ENCODE data around the gene KLHL14. TPM values are rescaled to one million over a fixed set of nuclear protein-coding genes. Genes with fewer than 3 reads are reported as not detected.

KLHL14 gene
- polyA plus RNA-seq, 2 of the 4 experiments (the other 2 are of a cell fraction) = not detected

- H3K4me2 ChIP-seq = no peak overlapping the region
- 36% methylated on average over 3 of the region's 3 CpGs for WGBS (ENCODE audit: missing lambda C conversion rate)
- no peak overlapping the region for H3K4me3 ChIP-seq
- no peak for DNase-seq (ENCODE audit: low read depth in 1 of 2, low spot score in 1 of 2)
- no peaks in the 10 kb centered on the region for H3K9me3 ChIP-seq
- POLR2A ChIA-PET = no interaction called here
- FAIRE-seq = no peak
- H3K4me1 ChIP-seq = no peaks in the 10 kb centered on the region
- ATAC-seq = no peak
- CTCF ChIA-PET = no interaction called here
- no peak overlapping the region for H3K27ac ChIP-seq
- TF ChIP-seq POLR2AphosphoS2 (conservative IDR thresholded peaks at IDR 0.05; ENCODE audit: low read length) (no peak), EHMT2 (IDR thresholded peaks at IDR 0.05; ENCODE audit: low read depth) (no peak), REST (IDR thresholded peaks at IDR 0.05) (no peak), ATOH8 (CRISPR knock-in tag; IDR thresholded peaks at IDR 0.05; ENCODE audit: low read depth) (no peak), RFX5 (IDR thresholded peaks at IDR 0.05) (no peak), CHD2 (IDR thresholded peaks at IDR 0.05; ENCODE audit: low read length, partially characterized antibody) (no peak), GATA3 (IDR thresholded peaks at IDR 0.05; ENCODE audit: borderline replicate concordance) (no peak), RNF2 (IDR thresholded peaks at IDR 0.05; ENCODE audit: borderline replicate concordance, low read depth) (no peak), HMGXB4 (CRISPR knock-in tag; IDR thresholded peaks at IDR 0.05; ENCODE audit: borderline replicate concordance) (no peak), FOSL2 (IDR thresholded peaks at IDR 0.05) (no peak), FOSL2 (CRISPR knock-in tag; IDR thresholded peaks at IDR 0.05) (no peak), KDM1A (IDR thresholded peaks at IDR 0.05; ENCODE audit: low read depth) (no peak), JUNB (IDR thresholded peaks at IDR 0.05) (no peak), POLR2A (IDR thresholded peaks at IDR 0.05; ENCODE audit: low read length) (no peak), CBX8 (IDR thresholded peaks at IDR 0.05) (no peak)
These were observed 74.7 kb downstream of the KLHL14 start for GRCh38 chr18:32698153-32698552.

GRCh38 chr18:32696376-32696775, 76.4 kb downstream of the KLHL14 start:
- FAIRE-seq (no peak), DNase-seq (ENCODE audit: low read depth in 1 of 2, low spot score in 1 of 2) (no peak), ATAC-seq (no peak)
- no peak overlapping the region for H3K27ac ChIP-seq
- H3K4me3 ChIP-seq = no peak overlapping the region
- H3K4me1 ChIP-seq = no peaks in the 10 kb centered on the region
- WGBS (ENCODE audit: missing lambda C conversion rate) = 11% methylated on average over 3 of the region's 3 CpGs
- CTCF ChIA-PET = no interaction called here
- no peak overlapping the region for H3K4me2 ChIP-seq
- TF ChIP-seq HOXB13 (CRISPR knock-in tag; IDR thresholded peaks at IDR 0.05; ENCODE audit: low read depth) (no peak), RAD21 (conservative IDR thresholded peaks at IDR 0.05 in 1 of 2, IDR thresholded peaks at IDR 0.05 in 1 of 2) (no peak), FOXS1 (CRISPR knock-in tag; IDR thresholded peaks at IDR 0.05) (no peak), ELK1 (IDR thresholded peaks at IDR 0.05; ENCODE audit: low read depth, low read length) (no peak), KDM1A (IDR thresholded peaks at IDR 0.05; ENCODE audit: low read depth) (no peak), SMC3 (IDR thresholded peaks at IDR 0.05) (no peak), GATA3 (IDR thresholded peaks at IDR 0.05; ENCODE audit: borderline replicate concordance) (no peak), POLR2AphosphoS2 (conservative IDR thresholded peaks at IDR 0.05; ENCODE audit: low read length) (no peak), TFCP2L1 (CRISPR knock-in tag; IDR thresholded peaks at IDR 0.05) (no peak), PBX3 (IDR thresholded peaks at IDR 0.05) (no peak), ZC3H11A (IDR thresholded peaks at IDR 0.05) (no peak), RCOR1 (IDR thresholded peaks at IDR 0.05; ENCODE audit: low read depth, low read length) (no peak), CTCF (IDR thresholded peaks at IDR 0.05) (no peak), ZNF302 (CRISPR knock-in tag; IDR thresholded peaks at IDR 0.05) (no peak), SREBF2 (IDR thresholded peaks at IDR 0.05) (no peak), HOXB5 (CRISPR knock-in tag; IDR thresholded peaks at IDR 0.05) (no peak), ZFP36 (IDR thresholded peaks at IDR 0.05; ENCODE audit: borderline replicate concordance, partially characterized antibody) (no peak), CBX8 (IDR thresholded peaks at IDR 0.05) (no peak)
- POLR2A ChIA-PET = no interaction called here
- H3K9me3 ChIP-seq = no peaks in the 10 kb centered on the region

Measured in A549 (cell line).